Hepatocyte (in vitro differentiated cells): ENCODE data around the gene PPM1G. TPM values are rescaled to one million over a fixed set of nuclear protein-coding genes. Genes with fewer than 3 reads are reported as not detected.
A peak's percentile ranks its signal among the peaks of the same experiment; 100 is the strongest.

Experiments
- DNase-seq: peaks from one replicate; pipeline ENCODE4 v3.0.0-alpha.2; 2016; ENCODE audit warnings: low spot score
- H2AFZ ChIP-seq: fragments of 200-600 bp; sonication (generic); 2 replicates; pipeline ENCODE4 v1.6.0; 2016; ENCODE audit warnings: antibody characterized with exemption, mild to moderate bottlenecking
- H3K27ac ChIP-seq: fragments of 200-600 bp; sonication (generic); 2 replicates; pipeline ENCODE4 v1.5.1; 2016; ENCODE audit warnings: mild to moderate bottlenecking
- H3K27me3 ChIP-seq: fragments of 200-600 bp; sonication (generic); 2 replicates; pipeline ENCODE4 v1.6.1; 2016
- H3K36me3 ChIP-seq: fragments of 200-600 bp; sonication (generic); replicated peaks from 2 replicates; pipeline ENCODE4 v1.5.1; 2016; ENCODE audit warnings: low read depth; ENCODE audit not compliant: insufficient read depth
- H3K4me1 ChIP-seq: fragments of 200-600 bp; sonication (generic); 2 replicates; pipeline ENCODE4 v1.5.1; 2016; ENCODE audit warnings: mild to moderate bottlenecking, moderate library complexity; ENCODE audit not compliant: insufficient read depth
- H3K4me2 ChIP-seq: fragments of 200-600 bp; sonication (generic); 2 replicates; pipeline ENCODE4 v1.6.0; 2016
- H3K4me3 ChIP-seq: fragments of 200-600 bp; sonication (generic); 2 replicates; pipeline ENCODE4 v1.5.1; 2016; ENCODE audit warnings: mild to moderate bottlenecking
- H3K79me2 ChIP-seq: fragments of 200-600 bp; sonication (generic); 2 replicates; pipeline ENCODE4 v1.6.0; 2017; ENCODE audit warnings: mild to moderate bottlenecking
- H3K9me2 ChIP-seq: fragments of 200-600 bp; sonication (generic); replicated peaks from 2 replicates; pipeline ENCODE4 v1.6.0; 2017; ENCODE audit warnings: mild to moderate bottlenecking; ENCODE audit not compliant: insufficient read depth
- H3K9me3 ChIP-seq: fragments of 200-600 bp; sonication (generic); 2 replicates; pipeline ENCODE4 v1.5.1; 2016; ENCODE audit warnings: low read depth, mild to moderate bottlenecking
- H4K20me1 ChIP-seq: fragments of 200-600 bp; sonication (generic); 2 replicates; pipeline ENCODE4 v1.6.0; 2016; ENCODE audit warnings: mild to moderate bottlenecking; ENCODE audit not compliant: insufficient read depth, poor library complexity, severe bottlenecking
- EZH2 ChIP-seq: fragments of 200-600 bp; sonication (generic); IDR thresholded peaks from 2 replicates; pipeline ENCODE4 v1.6.1; 2016; ENCODE audit warnings: antibody characterized with exemption, mild to moderate bottlenecking, borderline replicate concordance
- EZH2phosphoT487 ChIP-seq: fragments of 200-600 bp; sonication (generic); IDR thresholded peaks from one replicate; pipeline ENCODE4 v1.6.1; 2018; ENCODE audit warnings: antibody characterized with exemption, mild to moderate bottlenecking, low read depth, moderate library complexity; ENCODE audit not compliant: unreplicated experiment, severe bottlenecking
- WGBS: methylation state at CpG from one replicate; pipeline ENCODE4 v1.1.6; 2016; ENCODE audit warnings: low lambda C conversion rate; ENCODE audit errors: missing lambda C conversion rate; 5-methylcytosine and 5-hydroxymethylcytosine counted together
- polyA plus RNA-seq: library from polyadenylated mRNA; unstranded; fragments of >200 nt; fragmentation: Nextera tagmentation; extraction: Ambion mirVana; gene quantifications from 2 replicates; pipeline ENCODE4 v1.2.1, GENCODE V29; 2016
- total RNA-seq: library from RNA; depleted of rRNA; stranded (reverse); fragments of >200 nt; gene quantifications from 2 replicates; pipeline ENCODE4 v1.2.3, GENCODE V29; 2014
- TF ChIP-seq, protein P1 (sequence below): fragments of 200-600 bp; sonication (generic); IDR thresholded peaks from 2 replicates; pipeline ENCODE4 v1.5.1; 2016; ENCODE audit warnings: antibody characterized with exemption, mild to moderate bottlenecking; ENCODE audit not compliant: poor library complexity

Gene PPM1G
- total and polyA plus RNA-seq, 2 experiments from 2014 or later: 60.6 to 65.7 TPM

DNA sequence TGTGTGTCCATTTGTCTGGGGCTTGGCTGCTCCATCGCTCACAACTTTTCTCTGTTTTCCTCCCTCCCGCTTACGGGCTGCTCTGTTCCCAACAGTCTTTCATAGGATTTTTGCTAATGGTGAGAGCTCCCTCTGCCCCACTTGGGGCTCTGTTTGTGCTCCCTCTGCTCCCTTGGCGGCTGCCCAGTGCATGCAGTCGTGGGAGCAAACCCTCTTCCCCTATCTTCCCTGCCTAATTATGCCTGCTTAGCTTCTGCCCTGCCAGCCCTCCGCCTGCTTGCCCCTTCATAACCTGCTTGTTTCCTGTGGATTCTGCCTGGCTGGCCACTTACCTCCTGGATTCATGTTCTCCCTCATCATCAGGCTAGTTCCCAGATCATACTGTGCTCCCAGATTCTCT, 26.2 kb upstream of the PPM1G start:
- H3K9me2 ChIP-seq: no peaks in the 10 kb centered on the region
- WGBS: 90% methylated on average over 6 of the region's 6 CpGs
- no peaks in the 10 kb centered on the region for H3K36me3 ChIP-seq
- H3K4me3 ChIP-seq: no peak overlapping the region
- no peaks in the 10 kb centered on the region for H3K9me3 ChIP-seq
- no peak overlapping the region for H3K27ac ChIP-seq
- TF ChIP-seq, protein P1, sequence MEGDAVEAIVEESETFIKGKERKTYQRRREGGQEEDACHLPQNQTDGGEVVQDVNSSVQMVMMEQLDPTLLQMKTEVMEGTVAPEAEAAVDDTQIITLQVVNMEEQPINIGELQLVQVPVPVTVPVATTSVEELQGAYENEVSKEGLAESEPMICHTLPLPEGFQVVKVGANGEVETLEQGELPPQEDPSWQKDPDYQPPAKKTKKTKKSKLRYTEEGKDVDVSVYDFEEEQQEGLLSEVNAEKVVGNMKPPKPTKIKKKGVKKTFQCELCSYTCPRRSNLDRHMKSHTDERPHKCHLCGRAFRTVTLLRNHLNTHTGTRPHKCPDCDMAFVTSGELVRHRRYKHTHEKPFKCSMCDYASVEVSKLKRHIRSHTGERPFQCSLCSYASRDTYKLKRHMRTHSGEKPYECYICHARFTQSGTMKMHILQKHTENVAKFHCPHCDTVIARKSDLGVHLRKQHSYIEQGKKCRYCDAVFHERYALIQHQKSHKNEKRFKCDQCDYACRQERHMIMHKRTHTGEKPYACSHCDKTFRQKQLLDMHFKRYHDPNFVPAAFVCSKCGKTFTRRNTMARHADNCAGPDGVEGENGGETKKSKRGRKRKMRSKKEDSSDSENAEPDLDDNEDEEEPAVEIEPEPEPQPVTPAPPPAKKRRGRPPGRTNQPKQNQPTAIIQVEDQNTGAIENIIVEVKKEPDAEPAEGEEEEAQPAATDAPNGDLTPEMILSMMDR: no peak
- TF ChIP-seq EZH2: no peak
- H3K4me2 ChIP-seq: no peak overlapping the region
- H3K27me3 ChIP-seq: no peaks in the 10 kb centered on the region
- no peak for DNase-seq
- H3K79me2 ChIP-seq: peaks cover 45% of the 10 kb centered on the region
- H2AFZ ChIP-seq: no peak overlapping the region
- H3K4me1 ChIP-seq: peaks cover 3% of the 10 kb centered on the region
- peaks cover 41% of the 10 kb centered on the region for H4K20me1 ChIP-seq

DNA sequence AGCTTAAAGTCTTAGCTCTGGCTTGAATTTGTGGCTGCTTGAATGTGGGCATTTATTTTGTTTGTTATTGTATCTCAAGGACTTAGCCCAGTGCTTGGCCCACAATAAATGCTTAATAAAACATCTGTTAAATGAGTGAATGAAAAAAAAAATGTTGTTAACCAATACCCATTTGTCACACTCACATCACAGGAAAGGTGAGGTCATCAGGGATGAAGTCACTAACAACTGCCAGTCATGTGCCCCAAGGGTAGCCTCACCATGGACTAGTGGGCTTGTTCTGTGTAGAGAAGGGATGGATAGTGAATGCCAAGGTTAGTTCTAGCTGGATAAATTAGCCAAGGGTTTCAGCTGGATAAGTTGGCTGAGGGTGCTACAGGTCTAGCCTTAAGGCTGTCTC, 22.0 kb upstream of the PPM1G start:
- Histone ChIP-seq H2AFZ (no peak overlapping the region), H3K4me3 (no peak overlapping the region), H3K4me1 (peaks cover 13% of the 10 kb centered on the region), H3K9me3 (no peaks in the 10 kb centered on the region), H4K20me1 (peaks cover 56% of the 10 kb centered on the region), H3K36me3 (no peaks in the 10 kb centered on the region), H3K79me2 (peaks cover 63% of the 10 kb centered on the region), H3K27ac (no peak overlapping the region), H3K27me3 (no peaks in the 10 kb centered on the region), H3K9me2 (no peaks in the 10 kb centered on the region), H3K4me2 (peak overlapping the region; percentile 91)
- TF ChIP-seq EZH2 (no peak), EZH2phosphoT487 (no peak)
- TF ChIP-seq, protein P1: no peak
- DNase-seq: no peak

DNA sequence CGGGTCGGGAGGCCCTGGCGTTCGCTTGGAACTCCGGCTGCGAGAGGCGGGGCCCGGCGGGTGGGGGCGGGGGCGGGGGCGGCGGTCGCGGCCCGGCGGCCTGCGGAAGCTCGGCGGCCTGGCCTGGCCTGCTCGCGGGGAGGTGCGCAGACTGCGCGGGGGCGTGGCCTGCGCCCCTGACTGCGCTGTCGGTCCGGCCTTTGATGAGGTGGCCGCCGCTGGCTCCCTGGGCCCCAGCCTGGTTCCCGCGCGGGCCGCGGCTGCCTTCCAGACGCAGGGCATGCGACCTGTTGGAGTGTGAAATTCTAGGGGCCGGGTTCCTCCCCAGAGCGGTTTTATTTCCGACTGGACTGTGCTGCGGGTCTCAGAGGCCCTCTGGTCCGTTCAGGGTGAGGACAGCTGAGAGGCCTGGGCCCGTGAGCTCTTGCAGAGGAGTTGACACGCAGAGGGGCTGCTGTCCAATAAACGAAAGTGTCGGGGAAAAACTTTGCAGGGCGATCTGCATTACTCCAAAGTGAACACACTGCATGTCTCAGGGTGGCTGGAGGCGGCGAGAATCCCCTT, 19.7 kb upstream of the PPM1G start:
- Histone ChIP-seq H3K9me3 (no peaks in the 10 kb centered on the region), H3K4me3 (peak overlapping the region; percentile 70), H3K27me3 (no peaks in the 10 kb centered on the region), H3K9me2 (no peaks in the 10 kb centered on the region), H3K4me1 (peaks cover 13% of the 10 kb centered on the region), H3K27ac (peak overlapping the region; percentile 100), H3K79me2 (peaks cover 52% of the 10 kb centered on the region), H3K4me2 (peak overlapping the region; percentile 91), H4K20me1 (peaks cover 50% of the 10 kb centered on the region), H2AFZ (peak overlapping the region; percentile 57), H3K36me3 (no peaks in the 10 kb centered on the region)
- DNase-seq: peak; percentile 94
- 1% methylated on average over 25 of the region's 51 CpGs for WGBS
- TF ChIP-seq EZH2 (no peak), EZH2phosphoT487 (no peak)

DNA sequence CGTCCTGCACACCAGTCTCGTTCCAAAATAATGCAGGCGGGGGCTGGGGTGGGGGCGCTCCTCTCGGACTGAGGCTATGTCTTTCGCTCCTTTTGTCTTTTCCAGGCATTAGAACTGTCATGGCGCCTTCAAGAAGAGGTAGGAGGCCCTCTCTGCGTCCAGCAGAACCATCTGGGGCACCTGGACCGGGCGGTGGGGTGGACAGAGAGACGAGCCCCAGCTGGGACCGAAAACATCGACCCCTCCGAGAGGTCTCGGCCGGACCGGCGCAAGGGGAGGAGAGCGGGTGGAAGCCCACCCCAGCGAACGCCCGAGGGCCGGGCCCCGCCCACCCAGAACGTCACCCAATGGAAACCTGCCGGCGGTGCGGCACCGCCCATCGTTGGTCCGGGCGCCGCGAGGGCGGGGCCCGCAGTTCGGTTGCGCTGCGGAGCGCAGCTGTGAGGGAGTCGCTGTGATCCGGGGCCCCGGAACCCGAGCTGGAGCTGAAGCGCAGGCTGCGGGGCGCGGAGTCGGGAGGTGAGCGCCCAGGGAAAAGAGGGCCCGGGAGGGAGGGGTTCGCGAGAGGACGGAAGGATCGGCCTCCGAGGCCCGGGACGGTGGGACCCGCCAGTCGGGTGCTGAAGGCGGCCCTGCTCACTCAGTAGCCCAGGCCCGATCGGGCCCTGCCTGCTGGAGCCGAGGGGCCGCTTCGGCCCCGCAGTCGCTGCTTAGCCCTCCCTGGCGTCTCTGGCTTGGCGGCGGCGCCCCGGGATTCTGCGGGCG, 19.0 kb upstream of the PPM1G start, which contains the start of gene NRBP1:
Gene NRBP1, plus strand, starts transcription at position 419 of the 765 bp plus-strand sequence. CDS start 4,643 bp downstream, outside the sequence.
- Histone ChIP-seq H2AFZ (peak within 1 kb of the TSS; percentile 75), H3K4me2 (peak within 1 kb of the TSS; percentile 91), H3K4me3 (peak within 1 kb of the TSS; percentile 73), H3K27me3 (no peaks in the 10 kb centered on the region), H3K36me3 (no peaks in the 10 kb centered on the region), H3K27ac (peak within 1 kb of the TSS; percentile 100), H3K9me2 (no peaks in the 10 kb centered on the region), H3K4me1 (peaks cover 13% of the 10 kb centered on the region), H4K20me1 (peaks cover 44% of the 10 kb centered on the region), H3K9me3 (no peaks in the 10 kb centered on the region), H3K79me2 (peaks cover 45% of the 10 kb centered on the region)
- TF ChIP-seq, protein P1: no peak
- TF ChIP-seq EZH2phosphoT487 (no peak), EZH2 (no peak)
- WGBS: 1% methylated on average over 48 of the region's 75 CpGs
- peak; percentile 97 for DNase-seq
